DOHH2 (cell line): Measurements from ENCODE around the gene C19orf85.

Experiments used
- EZH2phosphoT487 ChIP-seq: fragments of 200-600 bp; sonication (generic); IDR thresholded peaks from 2 replicates; pipeline ENCODE4 v1.6.1; 2017; ENCODE audit warnings: borderline replicate concordance, mild to moderate bottlenecking, antibody characterized with exemption, low read length, moderate library complexity, mixed read lengths
- TF ChIP-seq, protein P1 (sequence below): fragments of 200-600 bp; sonication (generic); IDR thresholded peaks from one replicate; pipeline ENCODE4 v1.5.1; 2014; ENCODE audit warnings: antibody characterized with exemption, mild to moderate bottlenecking, low read depth, low read length; ENCODE audit not compliant: poor library complexity, severe bottlenecking

DNA sequence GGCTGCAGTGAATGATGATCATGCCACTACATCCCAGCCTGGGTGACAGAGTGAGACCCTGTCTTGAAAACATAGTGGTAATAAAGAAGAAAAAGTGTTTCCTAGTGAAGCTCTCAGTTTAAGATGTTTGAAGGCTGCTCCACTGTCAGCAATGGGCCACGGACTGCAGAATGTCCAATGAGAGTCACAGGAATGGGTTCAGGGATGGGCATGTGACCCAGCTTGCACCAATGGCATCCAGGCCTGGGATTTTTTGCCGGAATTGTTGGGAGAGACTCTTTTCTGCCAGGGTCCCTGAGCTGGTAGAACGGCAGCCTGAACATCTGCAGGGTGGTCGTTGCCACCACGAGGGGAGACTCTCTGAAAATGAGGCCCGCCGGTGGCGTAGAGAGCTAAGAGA is 27.7 kb downstream of the C19orf85 start:
- TF ChIP-seq, protein P1, sequence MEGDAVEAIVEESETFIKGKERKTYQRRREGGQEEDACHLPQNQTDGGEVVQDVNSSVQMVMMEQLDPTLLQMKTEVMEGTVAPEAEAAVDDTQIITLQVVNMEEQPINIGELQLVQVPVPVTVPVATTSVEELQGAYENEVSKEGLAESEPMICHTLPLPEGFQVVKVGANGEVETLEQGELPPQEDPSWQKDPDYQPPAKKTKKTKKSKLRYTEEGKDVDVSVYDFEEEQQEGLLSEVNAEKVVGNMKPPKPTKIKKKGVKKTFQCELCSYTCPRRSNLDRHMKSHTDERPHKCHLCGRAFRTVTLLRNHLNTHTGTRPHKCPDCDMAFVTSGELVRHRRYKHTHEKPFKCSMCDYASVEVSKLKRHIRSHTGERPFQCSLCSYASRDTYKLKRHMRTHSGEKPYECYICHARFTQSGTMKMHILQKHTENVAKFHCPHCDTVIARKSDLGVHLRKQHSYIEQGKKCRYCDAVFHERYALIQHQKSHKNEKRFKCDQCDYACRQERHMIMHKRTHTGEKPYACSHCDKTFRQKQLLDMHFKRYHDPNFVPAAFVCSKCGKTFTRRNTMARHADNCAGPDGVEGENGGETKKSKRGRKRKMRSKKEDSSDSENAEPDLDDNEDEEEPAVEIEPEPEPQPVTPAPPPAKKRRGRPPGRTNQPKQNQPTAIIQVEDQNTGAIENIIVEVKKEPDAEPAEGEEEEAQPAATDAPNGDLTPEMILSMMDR = no peak
- no peak for TF ChIP-seq EZH2phosphoT487
